PFSK-1 (cell line): ENCODE data around the gene ZDHHC20.

Source experiments
- POLR2AphosphoS5 ChIP-seq: IDR thresholded peaks from 2 replicates; pipeline ENCODE4 v1.6.1; 2012; ENCODE audit warnings: low read depth, mild to moderate bottlenecking, control low read depth, low read length, moderate library complexity
- TAF1 ChIP-seq: IDR thresholded peaks from 2 replicates; pipeline ENCODE4 v1.6.1; 2012; ENCODE audit warnings: low read length, control low read depth, borderline replicate concordance; ENCODE audit not compliant: insufficient read depth

DNA sequence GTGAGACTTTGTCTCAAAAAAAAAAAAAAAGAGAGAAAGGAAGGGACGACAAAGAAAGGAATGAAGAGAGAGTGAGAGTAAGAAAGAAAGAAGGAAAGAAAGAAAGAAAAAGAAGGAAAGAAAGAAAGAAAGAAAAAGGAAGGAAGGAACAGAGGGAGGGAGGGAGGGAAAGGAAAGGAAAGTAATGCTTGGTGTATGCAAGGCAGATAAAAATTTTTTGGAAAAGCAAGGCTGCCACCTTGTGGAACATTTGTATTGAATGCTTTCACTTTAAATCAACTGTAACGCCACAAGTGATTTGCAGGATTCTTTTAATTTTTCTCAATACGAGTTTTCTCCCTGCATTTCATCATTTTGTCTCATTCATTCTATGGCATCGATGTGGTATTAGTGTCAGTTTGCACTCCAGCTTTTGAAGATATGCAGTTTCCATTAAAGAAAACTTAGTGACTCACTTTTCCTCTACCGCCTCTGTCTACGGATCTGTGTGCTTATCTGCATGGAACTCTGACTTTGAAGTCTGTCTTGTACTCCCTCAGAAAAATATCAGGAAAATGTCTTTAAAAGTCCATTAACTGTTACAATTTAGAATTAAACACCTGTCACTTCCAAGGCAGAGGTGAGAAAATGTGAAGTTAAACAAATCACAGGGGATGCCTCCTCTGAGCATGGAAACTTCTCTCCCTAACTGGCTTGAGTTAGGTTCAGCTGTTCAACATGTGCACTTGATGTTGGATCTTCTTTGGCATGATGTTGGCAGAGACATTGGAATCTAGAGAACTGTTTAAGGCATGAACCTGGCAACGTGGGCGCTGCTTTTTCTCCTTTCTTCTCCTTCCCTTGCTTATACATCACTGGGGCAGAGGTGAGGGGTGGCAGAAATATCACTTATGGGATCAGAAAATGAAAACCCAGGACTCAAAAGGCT, 20.0 kb upstream of the ZDHHC20 start:
- TF ChIP-seq TAF1 (no peak), POLR2AphosphoS5 (no peak)
